ENCODE measurements around the gene SCD.

DNA sequence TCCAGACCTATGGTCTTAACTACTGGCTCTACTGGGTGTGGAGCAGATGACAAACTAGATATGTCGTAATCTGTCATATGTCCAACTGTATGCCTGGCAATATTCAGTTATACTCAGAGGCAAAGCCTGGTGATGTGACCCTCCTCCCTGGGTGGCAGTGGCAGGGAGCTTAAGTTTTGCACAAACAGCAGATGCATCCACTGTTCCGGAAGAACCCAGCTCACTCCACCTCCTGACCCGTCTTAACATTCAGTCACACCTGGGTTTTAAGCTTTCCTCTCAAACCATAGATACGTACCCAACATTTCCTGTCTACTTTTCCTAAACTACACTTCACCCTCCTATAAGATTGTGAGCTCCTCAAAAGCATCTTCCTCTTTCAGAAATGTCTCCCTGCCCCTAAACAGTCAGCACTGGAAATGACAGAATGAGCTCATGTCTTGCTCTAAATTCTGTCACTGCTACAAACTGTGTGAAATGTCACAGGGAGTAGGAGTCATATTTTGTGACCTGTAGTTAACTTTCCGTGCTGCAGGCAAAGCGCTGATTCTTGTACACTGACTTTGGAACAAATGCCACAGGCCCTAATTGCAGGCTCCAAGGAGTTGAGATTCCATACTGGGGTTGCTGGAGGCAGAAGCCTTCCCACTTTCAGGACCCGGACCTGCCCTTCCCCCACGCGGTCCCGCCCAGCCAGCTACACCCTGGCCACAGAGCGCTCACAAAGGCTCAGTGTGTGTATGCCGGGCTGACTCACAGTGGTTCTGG lies 23.9 kb downstream of the SCD start:
- TF ChIP-seq NFRKB (IDR thresholded peaks at IDR 0.05): no peak
- TF ChIP-seq HDGF (IDR thresholded peaks at IDR 0.05; ENCODE audit: borderline replicate concordance): no peak
- no peak for TF ChIP-seq FOXM1 (IDR thresholded peaks at IDR 0.05; ENCODE audit: borderline replicate concordance)
- TF ChIP-seq FOXA1 (IDR thresholded peaks at IDR 0.05): no peak
- no peak for TF ChIP-seq FOXK2 (IDR thresholded peaks at IDR 0.05)
- TF ChIP-seq CTBP1 (IDR thresholded peaks at IDR 0.05; ENCODE audit: borderline replicate concordance): no peak
- no peak for TF ChIP-seq ELF4 (IDR thresholded peaks at IDR 0.05)
- TF ChIP-seq SP1 (IDR thresholded peaks at IDR 0.05): no peak
- no peak for TF ChIP-seq TARDBP (IDR thresholded peaks at IDR 0.05)
- no peak for TF ChIP-seq ARNT (IDR thresholded peaks at IDR 0.05)
- no peak for TF ChIP-seq ZNF384 (IDR thresholded peaks at IDR 0.05)
- TF ChIP-seq SUZ12 (IDR thresholded peaks at IDR 0.05): no peak
- no peak for TF ChIP-seq L3MBTL2 (conservative IDR thresholded peaks at IDR 0.05)
- TF ChIP-seq PKNOX1 (IDR thresholded peaks at IDR 0.05): no peak
